ENCODE results near the gene ITGA11.

ITGA11 gene

DNA sequence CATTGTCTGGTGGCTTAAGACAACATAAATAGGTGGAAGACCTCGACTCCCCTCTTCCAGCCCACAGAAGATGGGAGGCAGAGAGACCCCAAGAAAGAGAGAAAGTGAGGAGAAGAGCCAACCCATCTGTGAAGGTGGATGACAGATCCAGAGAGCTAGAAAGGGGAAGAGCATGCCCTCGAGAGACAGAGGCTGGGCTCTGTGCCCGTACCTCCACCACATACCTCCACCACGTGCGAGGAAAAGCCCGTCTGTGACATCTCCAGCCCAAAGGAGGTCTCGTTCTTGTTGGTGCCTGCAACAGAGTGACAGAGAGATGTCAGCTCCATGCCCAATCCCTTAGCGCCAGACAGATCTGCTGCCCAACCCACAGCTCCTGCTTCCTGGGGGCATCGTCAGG, 83.4 kb downstream of the ITGA11 start:
- DNase-seq = no peak

DNA sequence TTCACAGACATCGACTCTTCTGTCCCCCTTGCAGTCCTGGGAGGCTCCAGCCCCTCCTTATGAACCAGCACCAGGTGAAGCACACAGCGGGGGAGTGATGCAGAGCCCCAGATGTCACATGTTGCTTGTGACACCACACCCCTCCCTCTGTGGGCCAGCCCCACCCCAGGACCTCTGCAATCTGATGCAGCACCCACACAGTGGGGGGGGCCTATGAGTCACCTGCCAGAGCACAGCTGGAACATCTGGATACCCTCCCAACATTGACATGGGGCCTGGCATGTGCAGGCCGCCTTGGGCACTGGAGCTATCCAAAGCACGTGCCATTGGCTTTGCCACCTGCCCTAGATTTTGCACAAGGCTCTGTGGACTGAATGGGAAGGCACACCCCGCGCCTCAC, 83.9 kb downstream of the ITGA11 start:
- no peak for DNase-seq

DNA sequence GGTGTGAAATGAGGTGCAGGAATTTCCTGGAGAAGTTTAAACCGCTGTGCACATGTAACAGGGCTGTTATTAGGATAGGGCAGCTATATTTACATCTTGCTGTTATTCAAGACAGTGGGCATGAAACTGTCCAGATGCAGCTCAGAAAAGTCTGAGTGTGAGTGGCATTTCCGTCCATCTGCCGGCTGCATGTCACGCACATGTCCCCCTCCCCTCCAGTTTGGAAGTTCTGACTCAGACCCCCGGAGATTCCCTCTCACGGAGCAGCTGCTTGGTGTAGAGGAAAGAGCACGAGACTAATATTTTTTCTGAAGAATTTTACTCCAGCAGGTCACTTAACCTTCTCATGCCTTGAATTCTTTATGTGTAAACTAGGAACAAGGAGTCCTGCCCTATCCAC, 84.6 kb downstream of the ITGA11 start:
- DNase-seq = no peak

DNA sequence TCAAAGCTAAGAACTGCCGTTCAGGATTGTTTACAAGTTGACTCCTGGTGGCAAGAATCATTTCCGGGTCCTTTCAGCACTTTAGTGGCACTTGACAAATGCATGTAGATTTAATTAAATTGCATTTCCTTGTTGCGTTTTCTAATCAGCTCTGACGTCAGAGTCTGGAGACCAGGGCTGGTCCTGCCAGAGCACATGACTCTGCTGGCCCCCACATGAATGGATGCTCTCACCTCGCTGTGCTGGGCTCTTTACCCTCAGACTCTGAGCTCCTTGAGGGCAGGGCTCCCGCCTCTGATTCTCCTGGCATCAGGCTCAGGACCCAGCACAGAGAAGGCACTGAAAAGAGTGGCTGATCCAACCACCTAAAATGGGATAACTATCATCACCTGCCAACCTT, 85.0 kb downstream of the ITGA11 start:
- no peak for DNase-seq

DNA sequence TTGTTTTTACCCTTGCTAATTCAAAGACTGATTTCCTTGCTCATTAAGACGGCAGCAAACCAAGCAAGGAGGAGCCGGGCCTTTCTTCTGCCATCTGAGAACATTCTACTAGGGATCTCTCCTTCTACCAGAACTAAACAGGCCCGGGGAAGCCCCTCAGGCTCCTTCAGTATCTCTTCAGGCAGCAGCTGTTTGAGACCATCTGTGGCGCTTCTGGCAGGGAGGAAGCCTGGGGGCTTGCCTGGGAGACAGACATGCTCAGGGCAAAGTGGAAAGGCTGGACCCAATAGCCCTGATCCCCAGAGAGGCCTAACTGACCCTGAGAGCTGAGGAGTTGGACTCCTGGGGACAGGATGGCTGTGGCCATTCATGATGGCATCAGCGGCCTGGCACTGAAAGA, 86.5 kb downstream of the ITGA11 start:
- DNase-seq = no peak

DNA sequence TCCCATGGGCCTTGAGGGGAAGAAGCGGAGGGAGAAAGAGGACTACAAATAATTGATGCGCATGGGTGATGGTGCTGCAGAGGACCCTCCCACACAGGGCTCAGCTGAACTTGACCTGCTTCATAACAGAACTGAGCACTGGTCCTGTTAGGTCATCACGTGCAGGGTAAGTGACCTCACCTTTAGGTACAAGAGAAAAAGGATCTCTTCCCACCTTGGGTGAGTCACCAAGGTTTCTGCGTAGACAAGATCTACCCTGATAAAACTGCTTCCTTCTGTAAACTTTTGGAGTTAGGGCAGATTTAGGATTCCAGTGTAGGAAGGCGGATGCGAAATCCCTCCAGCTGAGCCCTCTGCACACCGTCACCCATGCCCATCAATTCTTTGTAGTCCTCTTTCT, 87.4 kb downstream of the ITGA11 start:
- no peak for DNase-seq

DNA sequence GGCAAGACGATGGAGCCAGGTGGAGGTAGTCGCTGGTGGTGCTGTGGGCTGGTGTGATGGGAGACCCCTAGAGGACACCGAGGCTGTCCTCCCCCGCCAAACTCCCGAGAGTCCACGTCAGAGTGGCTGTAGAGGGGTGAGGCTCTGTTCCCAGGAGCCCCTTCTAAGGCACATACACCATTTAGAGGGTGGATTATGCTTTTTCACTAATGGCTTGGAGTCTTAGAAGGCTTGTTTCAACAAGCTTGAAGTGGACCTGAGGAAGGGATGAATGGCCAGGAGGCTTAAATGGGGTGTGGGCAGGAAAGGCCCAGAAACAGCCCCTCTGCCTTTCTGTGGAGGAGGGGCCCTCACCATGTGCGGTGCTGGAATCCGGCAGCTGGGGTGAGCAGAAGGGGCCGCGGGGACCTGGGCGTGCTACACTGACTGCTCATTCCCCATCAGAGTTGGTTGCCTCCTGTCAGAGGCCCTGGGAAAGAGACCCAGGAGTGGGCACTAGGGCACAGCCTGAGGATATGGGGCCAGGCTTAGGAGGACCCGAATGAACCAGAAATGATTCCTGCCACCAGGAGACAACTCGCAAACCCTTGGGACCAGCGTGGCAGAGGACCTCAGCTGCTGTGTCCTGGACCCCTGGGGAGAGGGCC, 88.3 kb downstream of the ITGA11 start:
- no peak for DNase-seq

DNA sequence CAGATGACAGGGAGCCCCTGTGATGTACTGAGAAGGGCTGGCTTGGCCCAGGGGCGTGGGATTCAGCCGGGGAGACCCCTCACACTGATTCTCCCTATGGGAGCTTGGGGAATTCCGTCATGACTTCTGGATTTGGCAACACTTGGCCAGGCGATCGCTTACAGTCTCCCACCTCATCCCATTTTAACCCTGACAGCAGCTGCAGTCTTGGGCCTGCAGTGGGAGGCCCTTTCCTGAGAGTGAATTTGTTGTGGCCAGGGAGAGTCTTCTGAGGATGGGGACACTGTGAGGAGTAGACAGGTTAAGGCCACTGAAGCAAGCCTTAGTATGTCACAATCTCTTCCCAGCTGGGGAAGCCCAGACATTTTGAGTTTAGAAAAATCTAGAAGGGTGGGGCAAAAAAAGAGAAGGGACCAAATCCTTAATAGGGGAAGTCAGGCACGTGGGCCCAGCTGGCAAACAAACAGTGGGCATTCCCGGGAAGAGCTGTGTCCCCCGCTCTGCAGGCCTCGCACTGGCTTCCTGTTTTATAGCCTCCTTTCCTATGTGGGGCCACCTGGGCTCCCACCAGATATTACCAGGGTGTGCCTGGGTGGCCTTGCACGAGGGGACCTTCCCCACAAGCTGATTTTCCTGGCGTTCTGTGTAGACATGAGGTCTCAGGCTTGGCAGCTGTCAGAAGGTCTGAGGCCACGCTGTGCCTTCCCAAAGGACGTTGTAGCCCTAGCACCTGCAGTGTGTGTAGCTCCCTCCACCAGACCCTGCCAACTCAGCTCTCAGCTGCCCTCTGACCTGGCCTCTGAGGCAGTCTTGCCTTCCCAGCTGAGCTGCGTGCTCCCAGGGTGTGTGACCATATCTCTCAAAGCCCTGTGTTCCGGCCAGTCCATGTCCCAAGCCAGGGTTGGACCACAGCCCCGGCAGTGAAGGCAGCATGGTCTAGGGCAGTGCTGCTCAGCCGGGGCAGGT, 89.9 kb downstream of the ITGA11 start:
- DNase-seq = no peak

DNA sequence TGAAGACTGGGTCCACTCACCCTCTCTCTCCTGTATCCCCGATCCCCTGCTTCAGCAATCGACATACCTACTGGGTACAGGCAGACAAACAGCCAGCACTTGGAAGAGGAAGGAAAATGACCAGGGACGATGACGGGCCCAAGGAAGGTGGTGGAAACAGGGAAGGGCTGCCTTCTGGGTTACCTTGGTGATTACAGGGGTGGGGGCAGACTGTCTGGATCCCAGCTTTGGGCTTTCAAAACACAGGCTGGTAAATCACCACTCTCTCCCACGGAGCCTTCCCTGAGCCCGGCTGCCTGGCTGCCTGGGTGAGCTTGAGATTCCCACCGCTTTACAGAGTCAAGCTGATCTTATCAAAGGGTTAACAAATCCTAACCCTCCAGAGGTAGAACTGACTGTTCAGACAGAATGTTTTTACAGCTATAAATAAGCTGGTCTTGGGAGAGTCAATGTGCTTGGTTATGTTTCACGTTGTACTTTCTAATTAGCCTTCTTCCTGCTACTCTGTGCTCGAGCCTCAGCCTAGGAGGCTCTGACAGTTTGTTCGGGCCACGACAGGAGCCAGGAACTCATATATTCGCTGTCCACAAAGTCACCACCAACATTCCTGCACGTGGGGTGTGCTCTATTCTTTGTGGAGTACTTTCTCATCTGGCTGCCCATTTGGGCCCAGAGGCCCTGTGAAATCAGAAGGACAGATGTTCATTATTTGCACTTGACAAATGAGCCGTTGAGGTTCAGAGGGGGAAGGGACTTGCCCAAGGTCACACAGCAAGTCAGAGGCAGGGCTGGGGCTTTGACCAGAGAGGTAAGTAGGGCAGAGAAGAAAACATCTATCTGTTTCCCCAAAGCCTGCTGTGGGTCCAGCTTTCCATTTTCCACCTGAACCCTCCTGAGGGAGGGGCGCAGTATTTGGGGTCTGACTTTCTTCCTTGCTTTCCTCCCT, 91.0 kb downstream of the ITGA11 start:
- no peak for DNase-seq

DNA sequence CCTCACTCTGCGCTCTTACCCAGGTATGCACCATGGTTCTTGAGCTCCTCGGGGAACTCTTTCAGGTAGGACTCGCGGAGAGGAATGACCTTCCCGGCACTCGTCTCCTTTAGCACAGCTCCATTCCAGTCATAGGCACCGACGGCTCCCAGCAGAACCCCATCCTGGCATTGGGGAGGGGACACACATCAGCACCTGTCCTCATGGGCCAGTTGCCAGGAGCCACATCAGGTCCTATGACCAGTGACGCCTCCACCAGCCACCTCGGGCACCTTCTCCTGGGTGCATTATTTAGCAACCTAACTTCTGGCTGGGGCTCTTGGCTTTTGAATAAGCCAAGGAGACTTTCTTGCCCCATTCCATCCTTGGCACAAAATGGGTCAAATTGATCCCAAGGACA, 92.5 kb downstream of the ITGA11 start:
- no peak for DNase-seq

DNA sequence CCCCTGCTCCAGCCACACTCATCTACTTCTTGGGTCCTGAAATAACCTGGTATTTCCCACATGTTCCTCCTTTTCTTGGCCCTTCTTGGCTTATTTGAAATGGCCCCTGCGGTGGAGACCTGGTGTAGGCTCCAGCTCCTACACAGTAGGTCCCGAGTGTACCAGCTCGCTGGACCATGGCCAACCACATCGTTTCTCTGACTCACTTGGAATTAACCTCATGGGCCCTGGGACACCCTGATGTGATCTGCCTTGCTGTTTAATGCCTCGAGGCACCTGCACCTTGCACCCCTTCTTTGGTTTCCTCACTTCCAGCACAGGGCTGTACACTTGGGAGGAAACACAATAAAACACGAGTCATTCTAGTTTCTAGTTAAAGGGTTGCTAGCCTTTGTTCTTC, 94.1 kb downstream of the ITGA11 start:
- no peak for DNase-seq

DNA sequence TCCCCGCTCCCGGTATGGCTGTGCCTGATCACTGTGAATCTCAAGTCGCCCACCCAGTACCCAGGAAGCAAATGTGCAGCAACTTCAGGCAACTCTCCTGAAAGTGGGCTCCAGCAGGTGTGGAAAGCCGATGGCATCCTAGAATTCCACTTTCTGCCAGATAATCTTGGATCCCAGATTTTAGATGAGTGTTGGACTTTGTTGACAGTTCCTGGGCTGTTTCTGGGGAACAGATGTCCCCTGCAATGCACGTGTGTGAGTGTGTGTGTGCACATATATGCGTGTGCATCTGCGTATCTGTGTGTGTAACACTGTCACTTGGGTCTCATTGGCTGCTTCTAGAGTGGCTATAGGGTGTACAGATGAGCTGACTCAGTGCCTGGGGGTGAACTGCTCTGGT, 95.4 kb downstream of the ITGA11 start:
- DNase-seq = no peak

DNA sequence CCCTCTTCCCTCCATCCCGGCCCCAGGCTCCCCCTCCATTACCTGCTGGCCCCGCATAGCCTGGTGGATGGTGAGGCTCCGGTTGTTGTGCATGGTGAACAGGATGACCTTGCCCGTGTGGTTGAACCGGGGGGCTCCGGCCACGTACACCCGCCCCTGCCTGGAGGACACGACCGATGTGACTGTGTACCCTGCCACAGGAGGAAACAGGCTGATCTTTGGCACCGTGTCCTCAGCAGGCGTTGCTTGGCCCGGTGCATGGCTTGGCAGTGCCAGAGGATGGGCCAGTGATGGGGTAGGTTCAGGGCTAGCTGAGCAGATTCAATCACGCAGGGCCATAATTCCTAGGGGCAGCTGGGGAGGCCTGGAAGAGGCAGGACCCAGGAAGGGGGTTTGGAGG, 96.3 kb downstream of the ITGA11 start:
- no peak for DNase-seq

DNA sequence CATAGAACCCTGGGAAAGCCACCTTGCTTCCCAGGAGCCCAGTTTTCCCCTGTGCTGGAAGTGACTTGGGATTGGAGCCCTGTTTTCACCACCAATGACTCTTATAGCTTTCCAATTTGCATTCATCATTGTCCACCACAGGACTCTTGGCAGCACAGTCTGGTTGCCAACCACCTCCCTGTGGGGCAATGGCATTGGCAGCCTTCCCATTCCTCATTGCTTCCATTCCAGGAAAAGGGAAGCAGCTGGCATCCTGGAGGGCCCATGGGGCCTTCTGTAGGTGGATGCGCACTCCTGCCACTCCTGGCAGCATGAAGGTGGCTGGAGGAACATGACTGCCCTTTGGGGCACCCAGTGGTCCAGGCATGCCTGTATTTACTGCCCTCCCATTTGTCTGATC, 96.7 kb downstream of the ITGA11 start:
- no peak for DNase-seq

DNA sequence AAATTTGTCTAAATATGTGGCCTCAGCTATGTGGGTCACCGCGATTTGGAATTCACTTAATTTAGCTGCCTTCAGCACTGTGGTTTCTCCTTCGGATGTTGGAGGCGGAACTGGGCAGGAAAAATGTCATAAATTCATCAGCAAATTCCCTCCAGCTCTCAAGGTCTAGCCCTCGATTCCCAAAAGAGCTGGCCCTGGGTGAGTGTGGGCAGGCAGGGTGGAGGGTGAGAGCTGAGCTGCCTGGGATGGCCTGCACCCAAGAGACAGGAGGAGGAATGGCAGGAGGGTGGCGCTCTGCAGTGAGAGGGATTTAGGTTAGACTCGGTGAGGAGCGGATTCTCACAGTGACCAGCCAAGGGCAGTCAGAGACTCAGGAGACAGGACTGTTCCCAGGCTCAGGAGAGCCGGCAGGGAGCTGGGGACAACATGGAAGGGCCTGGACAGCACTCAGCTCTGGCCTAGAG, 97.3 kb downstream of the ITGA11 start:
- no peak for DNase-seq

DNA sequence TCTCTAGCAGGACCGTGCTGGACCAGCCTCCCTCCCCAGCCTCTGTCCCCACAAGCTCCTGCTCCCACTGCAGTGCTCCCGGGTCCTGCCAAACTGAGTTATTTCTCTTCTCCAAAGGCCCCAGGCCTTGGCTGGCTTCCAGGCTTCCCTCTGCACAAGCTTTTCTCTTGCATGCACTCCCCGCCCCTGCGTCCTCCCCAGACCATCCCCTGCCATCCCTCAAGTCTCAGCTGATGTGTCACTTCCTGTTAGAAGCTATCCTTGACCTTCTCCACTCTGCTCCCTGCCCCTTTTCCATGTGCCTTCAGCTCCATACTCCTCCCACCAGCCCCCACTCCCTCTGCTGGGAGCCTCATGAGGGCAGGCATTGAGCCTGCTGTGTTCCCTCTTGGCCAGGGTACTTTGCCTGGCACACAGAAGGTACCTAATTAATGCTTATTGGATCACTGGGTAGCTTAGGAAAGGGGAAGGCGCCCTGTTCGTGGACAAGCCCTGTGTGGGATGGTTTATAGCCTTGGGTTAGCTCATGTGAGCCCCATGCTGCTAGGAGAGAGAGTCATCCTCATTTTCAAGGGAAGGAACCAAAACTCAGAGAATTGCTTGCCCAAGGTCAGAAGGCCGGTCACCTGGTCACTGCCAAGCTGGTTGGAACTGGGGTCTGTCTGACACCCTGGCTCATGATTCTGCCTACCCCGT, 98.0 kb downstream of the ITGA11 start:
- DNase-seq = no peak

DNA sequence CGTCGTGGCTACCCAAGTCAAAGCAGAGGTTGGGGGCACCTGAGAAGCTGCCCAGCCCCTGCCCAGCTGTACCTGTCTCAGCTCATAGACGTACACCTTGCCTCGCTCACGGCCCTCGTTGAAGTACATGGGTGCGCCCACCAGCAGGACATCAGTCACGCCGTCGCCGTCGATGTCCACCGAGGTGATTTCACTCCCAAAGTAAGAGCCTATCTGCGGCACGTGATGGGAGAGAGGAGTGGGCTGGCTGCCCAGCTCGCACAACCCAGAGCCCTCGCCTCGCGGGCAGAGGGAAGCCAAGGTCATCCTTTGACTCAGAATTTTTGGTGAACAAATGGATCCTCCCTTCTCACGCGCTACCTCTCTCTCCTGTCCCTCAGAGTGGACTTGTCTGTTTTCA, 99.7 kb downstream of the ITGA11 start:
- DNase-seq = no peak

DNA sequence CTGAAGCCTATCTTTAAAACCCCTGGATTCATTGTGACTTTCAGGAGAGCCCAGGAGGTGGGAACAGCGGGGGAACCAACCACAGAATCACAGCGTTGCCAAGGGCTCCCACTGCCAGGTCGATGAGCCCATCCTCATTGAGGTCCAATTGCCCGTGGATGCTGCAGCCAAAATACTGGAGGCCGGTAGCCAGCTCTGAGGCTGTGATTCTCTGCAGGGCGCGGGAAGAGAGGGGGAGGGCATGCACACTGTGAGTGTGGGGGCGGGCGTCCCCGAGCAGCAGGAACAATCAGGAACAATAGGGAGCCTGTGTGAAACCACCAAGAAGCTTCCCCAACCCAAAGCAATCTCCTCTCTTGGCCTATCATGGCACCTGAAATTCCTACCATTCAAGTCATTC, 101.1 kb downstream of the ITGA11 start:
- no peak for DNase-seq

DNA sequence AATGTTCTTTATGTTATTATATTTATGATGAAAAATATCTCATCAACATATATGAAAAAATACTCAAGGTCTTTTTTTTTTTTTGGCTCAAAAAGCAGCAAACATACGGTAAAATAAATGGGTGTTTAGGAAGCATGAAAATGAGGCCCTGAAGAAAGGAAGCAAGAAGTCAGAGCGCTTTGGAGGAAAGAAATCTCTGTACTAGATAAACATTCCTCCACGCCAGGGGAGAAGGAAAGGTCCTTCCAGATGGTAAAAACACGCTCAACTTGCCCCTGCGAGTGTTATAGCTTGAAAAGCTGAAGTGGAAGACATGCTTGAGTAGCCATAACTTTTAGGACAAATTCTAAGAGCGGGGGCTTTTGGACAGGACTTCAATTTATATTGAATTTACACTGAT, 101.5 kb downstream of the ITGA11 start:
- no peak for DNase-seq

DNA sequence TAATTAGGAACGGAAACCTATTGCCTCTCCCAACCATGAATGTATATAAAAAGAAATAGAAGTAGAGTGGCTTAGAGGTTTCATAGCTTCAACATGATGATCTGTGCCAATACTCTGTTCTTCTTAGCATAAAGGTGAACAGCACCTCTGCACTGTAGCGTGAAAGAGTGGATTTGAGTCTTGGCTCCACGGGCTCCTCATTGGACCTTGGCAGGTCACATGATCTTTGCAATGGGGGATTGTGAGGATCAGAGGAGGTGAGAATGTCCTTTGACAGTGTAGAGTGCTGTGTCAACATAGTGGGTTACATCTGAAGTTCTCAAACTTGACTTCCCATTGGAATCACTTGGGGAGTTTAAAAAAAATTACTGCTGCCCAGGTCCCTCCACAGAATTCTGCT, 103.0 kb downstream of the ITGA11 start:
- no peak for DNase-seq

DNA sequence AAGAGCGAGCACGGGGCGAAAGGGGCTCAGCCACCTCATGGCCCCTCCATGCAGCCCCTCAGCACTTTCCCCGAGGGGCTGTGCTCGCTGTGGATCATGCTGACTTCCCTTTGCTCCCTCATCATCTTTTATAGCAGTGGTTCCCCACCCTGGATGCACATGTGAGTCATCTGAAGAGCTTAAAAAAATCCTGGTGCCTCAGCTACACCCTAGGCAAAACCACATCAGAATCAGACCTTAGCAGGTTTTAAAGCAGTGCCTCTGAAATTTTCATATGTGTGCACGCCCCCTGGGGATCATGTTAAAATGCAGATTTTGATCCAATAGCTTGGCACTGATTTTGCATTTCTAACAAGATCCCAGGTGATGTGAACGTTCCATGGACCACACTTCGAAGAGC, 103.5 kb downstream of the ITGA11 start:
- no peak for DNase-seq

DNA sequence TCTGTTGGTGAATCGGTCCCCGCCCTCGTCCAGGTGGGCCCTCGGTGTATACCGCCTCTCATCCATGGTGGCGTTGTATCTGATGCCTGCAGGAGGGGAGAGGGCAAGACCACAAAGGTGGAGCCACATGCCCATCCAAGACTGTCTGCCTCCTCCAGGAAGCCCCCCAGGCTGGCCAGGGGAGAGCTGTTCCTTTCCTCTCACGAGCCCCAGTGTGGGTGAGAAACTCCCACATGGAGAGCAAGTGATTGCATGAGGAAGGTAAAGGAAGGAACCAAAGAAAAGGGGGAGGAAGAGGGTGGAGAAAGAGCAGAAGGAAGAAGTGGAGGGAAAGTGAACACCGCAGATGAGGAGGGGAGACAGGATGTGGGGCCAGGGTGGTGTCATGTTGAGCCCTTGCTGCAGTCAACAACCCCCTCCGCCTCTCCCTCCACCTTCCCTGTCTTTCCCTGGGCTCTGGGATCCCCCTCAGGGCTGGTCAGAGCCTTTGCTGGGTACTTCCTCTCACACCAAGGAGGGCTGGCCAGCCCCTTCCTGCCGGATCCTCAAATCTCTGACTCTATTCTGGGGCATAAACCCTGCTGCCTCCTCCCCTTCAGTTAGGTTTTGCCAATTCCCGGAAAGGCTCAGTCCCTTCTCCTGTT, 105.1 kb downstream of the ITGA11 start:
- DNase-seq = no peak

All from activated CD4-positive, alpha-beta T cell treated with anti-CD3 and anti-CD28 coated beads, Interleukin-2, amount 50 U/mL, for 16 hours (primary cell).